Retinal pigment epithelial cell (primary cell): Measurements from ENCODE around the gene CCNY.

Source experiments
- DNase-seq: peaks from one replicate; pipeline ENCODE4 v3.0.0-alpha.2; 2010; ENCODE audit warnings: low read depth
- H3K4me3 ChIP-seq: 2 replicates; pipeline ENCODE4 v1.5.1; 2011; ENCODE audit warnings: mild to moderate bottlenecking, low read length, control low read depth, moderate library complexity
- CTCF ChIP-seq: conservative IDR thresholded peaks from 2 replicates; pipeline ENCODE4 v1.5.1; 2011; ENCODE audit warnings: low read depth, low read length, control low read depth, inconsistent platforms

Gene CCNY

GRCh38 chr10:35365994-35366393, 29.7 kb downstream of the CCNY start:
- no peak for TF ChIP-seq CTCF
- no peak overlapping the region for H3K4me3 ChIP-seq
- DNase-seq, result no peak

GRCh38 chr10:35367107-35367859, 31.0 kb downstream of the CCNY start:
- DNase-seq, result no peak
- TF ChIP-seq CTCF, result no peak
- H3K4me3 ChIP-seq, result no peak overlapping the region

- DNase-seq, result no peak
- TF ChIP-seq CTCF, result no peak
Measured at GRCh38 chr10:35367982-35368381, 31.7 kb downstream of the CCNY start.

GRCh38 chr10:35368485-35369048, 32.3 kb downstream of the CCNY start:
- no peak for TF ChIP-seq CTCF
- no peak overlapping the region for H3K4me3 ChIP-seq
- no peak for DNase-seq

More at GRCh38 chr10:35367982-35368381, 31.7 kb downstream of the CCNY start:
- no peak overlapping the region for H3K4me3 ChIP-seq

- no peak for DNase-seq
- TF ChIP-seq CTCF, result no peak
- H3K4me3 ChIP-seq, result no peak overlapping the region
Measured at GRCh38 chr10:35369049-35369611, 32.8 kb downstream of the CCNY start.

GRCh38 chr10:35371731-35372130, 35.4 kb downstream of the CCNY start:
- no peak overlapping the region for H3K4me3 ChIP-seq
- no peak for TF ChIP-seq CTCF
- no peak for DNase-seq

GRCh38 chr10:35372329-35372728, 36.0 kb downstream of the CCNY start:
- no peak overlapping the region for H3K4me3 ChIP-seq
- TF ChIP-seq CTCF, result no peak
- DNase-seq, result no peak
